GM21723 (cell line): ENCODE measurements around the gene PRCP.
"Not testable (repeated sequence)": the region's sequence is repeated elsewhere in the genome, so short reads cannot be mapped to it uniquely, and the experiment has no call there.

ENCODE experiments used
- ATAC-seq: cut with Tn5 transposase; IDR thresholded peaks from one replicate; pipeline ENCODE4 v1.9.1; 2021; ENCODE audit warnings: mild to moderate bottlenecking, moderate library complexity; ENCODE audit not compliant: unreplicated experiment

The PRCP gene

GRCh38 chr11:82900277-82901164 lies at the start of gene PRCP:
Gene PRCP, minus strand, starts transcription at chr11:82900430. Its CDS starts 28 bp downstream, at chr11:82900402.
- ATAC-seq = peak; percentile 83

- ATAC-seq = no peak
Measured at GRCh38 chr11:82949352-82949751, 49.1 kb upstream of the PRCP start.

- no peak for ATAC-seq
Measured at GRCh38 chr11:82945682-82946081, 45.5 kb upstream of the PRCP start.

- ATAC-seq = not testable (repeated sequence)
Measured at GRCh38 chr11:82945041-82945440, 44.8 kb upstream of the PRCP start.

GRCh38 chr11:82944198-82944597 lies 44.0 kb upstream of the PRCP start:
- ATAC-seq = no peak

- ATAC-seq = not testable (repeated sequence)
Measured at GRCh38 chr11:82943430-82943829, 43.2 kb upstream of the PRCP start.

GRCh38 chr11:82942376-82942775 lies 42.1 kb upstream of the PRCP start:
- ATAC-seq = no peak

- no peak for ATAC-seq
Measured at GRCh38 chr11:82939456-82939855, 39.2 kb upstream of the PRCP start.

GRCh38 chr11:82937554-82937953 lies 37.3 kb upstream of the PRCP start:
- no peak for ATAC-seq

GRCh38 chr11:82936261-82936660 lies 36.0 kb upstream of the PRCP start:
- ATAC-seq = no peak

GRCh38 chr11:82932564-82932963 lies 32.3 kb upstream of the PRCP start:
- no peak for ATAC-seq

GRCh38 chr11:82930734-82931133 lies 30.5 kb upstream of the PRCP start:
- peak; percentile 5 for ATAC-seq

- ATAC-seq = peak; percentile 68
Measured at GRCh38 chr11:82930229-82930628, 30.0 kb upstream of the PRCP start.

- no peak for ATAC-seq
Measured at GRCh38 chr11:82929121-82929520, 28.9 kb upstream of the PRCP start.

- peak; percentile 70 for ATAC-seq
Measured at GRCh38 chr11:82927264-82927880, 27.1 kb upstream of the PRCP start.

- ATAC-seq = no peak
Measured at GRCh38 chr11:82924522-82925224, 24.4 kb upstream of the PRCP start.

GRCh38 chr11:82922396-82923173 lies 22.4 kb upstream of the PRCP start:
- ATAC-seq = not testable (repeated sequence)

GRCh38 chr11:82920227-82920626 lies 20.0 kb upstream of the PRCP start:
- not testable (repeated sequence) for ATAC-seq

- not testable (repeated sequence) for ATAC-seq
Measured at GRCh38 chr11:82919786-82920185, 19.6 kb upstream of the PRCP start.

GRCh38 chr11:82909015-82909640 lies 8.9 kb upstream of the PRCP start:
- no peak for ATAC-seq
